Epithelial cell of proximal tubule (primary cell): ENCODE results near the gene KRTAP3-3. TPM values are rescaled to one million over a fixed set of nuclear protein-coding genes. Genes with fewer than 3 reads are reported as not detected.

ENCODE experiments used
- DNase-seq: peaks from one replicate; pipeline ENCODE4 v3.0.0-alpha.2; 2011; ENCODE audit warnings: low read depth
- H3K4me3 ChIP-seq: 2 replicates; pipeline ENCODE4 v1.5.1; 2011; ENCODE audit warnings: low read depth, mild to moderate bottlenecking, low read length
- total RNA-seq: library from RNA; depleted of rRNA; stranded (reverse); fragments of >200 nt; gene quantifications from 2 replicates; pipeline ENCODE4 v1.2.3, GENCODE V29; 2015
- TF ChIP-seq, protein P1 (sequence below): conservative IDR thresholded peaks from 2 replicates; pipeline ENCODE4 v1.5.1; 2012; ENCODE audit warnings: low read depth, mild to moderate bottlenecking, low read length

KRTAP3-3 gene
- total RNA-seq, 1 donor from 2014 or later, result not detected

DNA sequence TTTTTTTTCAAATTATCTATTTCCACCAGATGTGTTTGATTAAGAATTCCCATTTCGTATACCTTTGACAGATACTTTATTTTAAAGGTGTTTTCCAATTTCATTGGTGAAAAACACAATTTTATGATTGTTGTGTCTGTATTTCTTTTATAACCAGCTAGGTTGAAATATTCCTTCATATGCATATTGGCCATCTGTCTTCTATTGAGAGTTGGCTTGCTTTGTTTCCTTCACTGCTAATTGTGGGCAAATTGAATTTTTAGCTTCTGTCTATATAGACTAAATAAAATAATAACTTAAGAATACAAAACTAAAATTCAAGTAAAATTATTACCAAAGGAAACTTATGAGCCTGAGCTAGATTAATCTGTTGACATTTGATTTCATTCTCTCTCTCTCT lies 1.2 kb upstream of the KRTAP3-3 start:
- H3K4me3 ChIP-seq, result no peak overlapping the region
- DNase-seq, result no peak
- TF ChIP-seq, protein P1, sequence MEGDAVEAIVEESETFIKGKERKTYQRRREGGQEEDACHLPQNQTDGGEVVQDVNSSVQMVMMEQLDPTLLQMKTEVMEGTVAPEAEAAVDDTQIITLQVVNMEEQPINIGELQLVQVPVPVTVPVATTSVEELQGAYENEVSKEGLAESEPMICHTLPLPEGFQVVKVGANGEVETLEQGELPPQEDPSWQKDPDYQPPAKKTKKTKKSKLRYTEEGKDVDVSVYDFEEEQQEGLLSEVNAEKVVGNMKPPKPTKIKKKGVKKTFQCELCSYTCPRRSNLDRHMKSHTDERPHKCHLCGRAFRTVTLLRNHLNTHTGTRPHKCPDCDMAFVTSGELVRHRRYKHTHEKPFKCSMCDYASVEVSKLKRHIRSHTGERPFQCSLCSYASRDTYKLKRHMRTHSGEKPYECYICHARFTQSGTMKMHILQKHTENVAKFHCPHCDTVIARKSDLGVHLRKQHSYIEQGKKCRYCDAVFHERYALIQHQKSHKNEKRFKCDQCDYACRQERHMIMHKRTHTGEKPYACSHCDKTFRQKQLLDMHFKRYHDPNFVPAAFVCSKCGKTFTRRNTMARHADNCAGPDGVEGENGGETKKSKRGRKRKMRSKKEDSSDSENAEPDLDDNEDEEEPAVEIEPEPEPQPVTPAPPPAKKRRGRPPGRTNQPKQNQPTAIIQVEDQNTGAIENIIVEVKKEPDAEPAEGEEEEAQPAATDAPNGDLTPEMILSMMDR, result no peak

DNA sequence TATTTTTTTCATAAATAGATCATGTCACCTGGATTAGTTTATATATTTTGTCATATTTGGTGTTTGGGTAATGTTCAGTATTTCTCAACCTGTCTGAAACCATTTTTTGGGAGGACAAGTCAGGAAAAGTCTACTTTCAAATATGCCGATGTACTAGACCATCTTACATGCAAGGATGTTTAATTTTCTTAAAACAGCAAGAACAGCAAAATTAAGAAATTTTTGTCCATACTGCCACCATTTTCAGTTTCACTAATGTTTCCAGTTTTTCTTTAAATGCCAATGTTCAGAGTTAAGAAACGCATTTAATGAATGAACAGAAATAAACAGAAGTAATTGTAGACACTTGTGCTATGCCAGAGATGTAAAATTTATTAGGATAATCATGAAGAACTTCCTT lies 880 bp downstream of the KRTAP3-3 start:
- TF ChIP-seq, protein P1, result no peak
- H3K4me3 ChIP-seq, result no peak overlapping the region
- DNase-seq, result no peak

DNA sequence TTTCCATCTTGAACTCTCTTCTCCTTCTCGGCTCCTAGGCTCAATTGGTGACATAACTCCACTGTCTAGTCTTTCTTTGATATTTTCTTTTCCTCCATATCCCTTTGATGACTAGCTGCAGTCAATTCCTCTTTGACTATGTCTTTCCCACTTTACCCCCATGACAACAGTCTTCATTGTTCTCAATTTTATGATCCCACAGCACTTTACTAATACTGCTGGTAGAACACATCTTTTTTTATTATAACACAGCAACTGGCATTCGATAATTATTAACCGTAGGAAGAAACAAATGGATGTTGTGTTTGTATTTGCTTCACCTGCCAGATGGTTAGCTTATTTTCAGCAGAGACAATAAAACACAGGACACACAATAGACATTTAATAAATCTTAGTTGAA lies 1.3 kb downstream of the KRTAP3-3 start:
- no peak for DNase-seq
- H3K4me3 ChIP-seq, result no peak overlapping the region
- TF ChIP-seq, protein P1, result no peak

DNA sequence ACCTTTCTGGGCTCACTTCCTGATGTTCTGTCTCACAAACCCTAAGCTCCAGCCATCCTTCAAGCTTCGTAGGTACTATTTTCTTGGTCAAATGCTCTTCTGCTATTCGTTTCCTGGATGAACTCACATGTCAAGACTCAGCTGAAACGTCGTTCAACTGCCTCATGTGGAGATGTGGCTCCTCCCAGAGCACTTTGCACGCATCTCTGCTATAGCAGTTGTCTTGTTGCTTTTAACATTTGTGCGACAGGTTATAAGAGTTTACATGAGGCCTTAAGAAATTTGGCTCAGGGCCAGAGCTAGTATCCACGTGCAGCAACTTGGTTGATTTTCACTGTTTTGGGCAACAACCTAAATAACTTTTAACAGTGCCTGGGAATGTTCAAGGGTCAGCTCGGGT lies 7.0 kb downstream of the KRTAP3-3 start:
- no peak for DNase-seq
- TF ChIP-seq, protein P1, result no peak
- H3K4me3 ChIP-seq, result no peak overlapping the region

DNA sequence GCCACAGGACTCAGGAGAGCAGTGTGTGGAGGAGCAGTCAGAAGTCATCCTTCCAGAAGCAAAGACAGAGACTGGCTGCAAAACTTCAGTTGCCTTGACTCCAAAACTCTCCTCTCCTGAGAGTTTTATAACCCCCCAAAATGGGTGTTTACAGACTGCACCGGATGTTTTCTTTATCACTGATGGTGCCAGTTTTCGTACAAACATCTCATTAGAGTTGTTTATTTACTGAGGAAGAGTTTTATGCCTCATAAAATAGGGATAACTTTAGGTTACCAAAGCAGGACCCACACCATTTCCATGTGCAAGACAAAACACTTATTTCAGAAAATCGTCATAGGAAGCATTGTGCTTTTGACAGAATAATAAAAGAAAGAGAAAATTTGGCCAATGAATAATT lies 9.7 kb downstream of the KRTAP3-3 start, which contains the start of gene KRT40:
TSS of gene KRT40 (minus strand) at position 101 of the 400 bp plus-strand sequence. CDS start at position 48, 53 bp downstream.
- TF ChIP-seq, protein P1, result no peak
- DNase-seq, result no peak
- H3K4me3 ChIP-seq, result no peak within 1 kb of the TSS

DNA sequence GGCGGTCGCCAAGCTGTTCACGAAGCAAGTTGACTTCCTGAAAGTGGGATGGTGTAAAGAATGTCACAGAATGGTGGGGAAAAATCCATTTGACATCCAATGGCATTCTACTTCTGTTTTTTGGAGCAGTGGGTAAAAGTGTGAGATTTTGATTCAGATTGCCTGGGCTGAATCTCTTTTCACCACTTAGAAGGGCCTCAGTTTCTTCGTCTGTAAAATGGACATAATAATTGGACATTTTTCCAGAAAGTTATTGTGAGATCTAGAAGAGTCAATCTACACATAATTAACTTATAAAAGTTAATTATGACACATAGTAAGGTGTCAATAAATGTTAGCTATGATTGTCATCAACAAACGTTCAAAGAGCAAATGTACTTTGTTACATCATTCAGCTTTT lies 12.8 kb downstream of the KRTAP3-3 start:
- no peak for DNase-seq
- TF ChIP-seq, protein P1, result no peak
- H3K4me3 ChIP-seq, result no peak overlapping the region

DNA sequence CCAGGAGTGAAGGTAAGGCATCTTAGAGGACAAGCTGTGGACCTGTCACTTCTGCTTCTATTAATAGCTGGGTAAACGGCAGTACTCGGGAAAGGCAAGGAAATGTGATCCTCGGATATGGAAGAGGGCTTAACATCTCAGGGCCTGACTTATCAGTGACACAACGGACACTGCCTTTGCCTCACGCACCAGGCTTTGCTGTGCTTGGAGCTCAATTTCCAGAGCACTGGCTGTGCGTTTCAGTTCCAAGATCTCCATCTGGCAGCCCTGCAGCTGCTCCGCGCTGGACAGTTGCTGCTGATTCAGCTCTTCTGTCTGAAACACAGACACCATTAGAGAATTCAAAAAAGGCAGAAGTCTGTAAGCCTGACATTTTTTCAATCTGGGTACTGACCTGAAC lies 13.4 kb downstream of the KRTAP3-3 start:
- TF ChIP-seq, protein P1, result no peak
- no peak overlapping the region for H3K4me3 ChIP-seq
- DNase-seq, result no peak
